Fibroblast of skin of scalp (primary cell): ENCODE measurements around the gene MYO3B.
"Not testable (repeated sequence)": the region's sequence is repeated elsewhere in the genome, so short reads cannot be mapped to it uniquely, and the experiment has no call there.

Experiments used
- DNase-seq: peaks from one replicate; pipeline ENCODE4 v3.0.0-alpha.2; 2013

Gene MYO3B

DNA sequence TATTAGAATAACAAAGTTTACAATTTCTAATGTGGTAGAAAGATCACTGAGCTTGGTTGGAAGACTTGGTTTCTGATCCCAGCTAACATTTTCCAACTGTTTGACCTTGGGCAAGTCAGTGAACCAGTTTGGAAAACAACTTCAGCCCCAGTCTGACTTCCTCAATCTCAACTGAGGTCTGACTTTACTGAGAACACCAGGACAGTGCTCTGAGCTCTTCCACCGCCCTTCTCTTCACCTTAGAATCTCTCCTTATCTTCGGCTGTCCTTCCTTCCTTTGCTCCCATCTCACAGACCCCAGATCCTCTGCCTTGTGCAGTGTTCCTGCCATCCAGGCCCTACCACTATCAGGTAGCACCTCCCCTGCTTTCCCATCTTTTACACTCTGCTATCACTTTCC lies 343.4 kb downstream of the MYO3B start:
- no peak for DNase-seq

DNA sequence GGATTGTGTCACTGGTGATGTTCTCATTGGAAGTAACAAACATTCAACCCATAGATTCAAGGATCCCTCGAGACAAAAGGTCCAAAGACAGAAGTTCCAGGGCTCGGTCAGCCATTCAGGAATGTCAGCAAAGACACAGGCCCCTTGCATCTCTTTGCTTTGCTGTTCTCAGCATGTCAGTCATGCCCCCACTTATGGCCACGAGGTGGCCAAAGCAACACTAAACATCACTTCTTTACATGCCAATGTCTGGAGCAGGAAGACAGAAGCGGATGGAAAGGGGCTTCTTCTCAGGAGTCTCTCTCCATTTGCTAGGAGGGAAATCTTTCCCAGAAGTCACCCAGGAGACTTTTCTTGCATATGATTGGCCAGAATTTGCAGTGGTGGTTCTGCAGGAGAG lies 345.6 kb downstream of the MYO3B start:
- no peak for DNase-seq

GRCh38 chr2:170524828-170525565 lies 347.1 kb downstream of the MYO3B start:
- no peak for DNase-seq

GRCh38 chr2:170525566-170525900 lies 347.6 kb downstream of the MYO3B start:
- peak; percentile 96 for DNase-seq

DNA sequence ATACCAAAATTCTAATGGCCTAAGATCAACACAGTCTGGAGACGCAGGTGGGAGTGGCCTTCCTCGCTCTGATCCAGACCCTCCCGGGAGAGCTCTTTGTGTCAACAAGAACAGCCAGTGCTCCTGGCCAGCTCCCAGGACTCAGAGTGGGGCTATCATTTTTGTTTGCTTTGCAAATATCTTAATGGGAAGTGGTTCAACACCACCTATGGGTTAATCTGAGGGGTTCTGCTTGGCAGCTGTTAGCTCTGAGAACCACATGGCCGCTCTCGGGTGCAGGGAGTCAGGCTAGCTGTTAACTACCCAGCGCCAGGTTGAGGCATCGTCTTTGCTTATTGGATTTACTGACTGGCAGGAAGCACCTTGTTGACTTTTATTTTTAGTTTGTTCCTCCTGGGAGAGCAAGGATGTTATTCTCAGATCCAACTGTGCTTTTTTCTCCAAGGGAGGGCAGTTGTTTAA lies 352.4 kb downstream of the MYO3B start:
- peak; percentile 84 for DNase-seq

GRCh38 chr2:170530803-170531564 lies 353.0 kb downstream of the MYO3B start:
- DNase-seq: no peak

- DNase-seq: no peak
Observed at GRCh38 chr2:170531876-170532275, 353.9 kb downstream of the MYO3B start.

GRCh38 chr2:170533156-170533555 lies 355.2 kb downstream of the MYO3B start:
- no peak for DNase-seq

- no peak for DNase-seq
Observed at GRCh38 chr2:170535552-170535951, 357.6 kb downstream of the MYO3B start.

GRCh38 chr2:170544817-170545216 lies 366.9 kb downstream of the MYO3B start:
- no peak for DNase-seq

- DNase-seq: no peak
Observed at GRCh38 chr2:170548304-170548703, 370.4 kb downstream of the MYO3B start.

DNA sequence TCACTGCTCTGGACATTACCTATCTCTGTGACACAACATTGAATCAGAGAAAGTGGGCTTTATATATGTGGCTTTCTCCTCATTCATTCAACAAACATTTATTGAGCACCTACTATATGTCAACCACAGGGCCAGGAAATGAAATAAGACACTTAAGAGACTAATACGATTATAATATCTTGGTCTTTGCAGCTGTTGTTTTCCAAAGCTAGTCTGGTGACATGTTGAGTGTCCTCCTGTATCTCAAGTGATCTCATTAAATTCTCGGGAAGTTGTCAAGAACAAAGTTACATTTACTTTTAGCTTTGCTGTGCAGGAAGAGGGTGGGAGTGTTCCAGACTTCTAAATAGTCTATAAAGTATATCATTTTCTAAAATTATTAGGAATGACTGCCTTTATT lies 372.6 kb downstream of the MYO3B start:
- DNase-seq: no peak

- not testable (repeated sequence) for DNase-seq
Observed at GRCh38 chr2:170551899-170552298, 374.0 kb downstream of the MYO3B start.

DNA sequence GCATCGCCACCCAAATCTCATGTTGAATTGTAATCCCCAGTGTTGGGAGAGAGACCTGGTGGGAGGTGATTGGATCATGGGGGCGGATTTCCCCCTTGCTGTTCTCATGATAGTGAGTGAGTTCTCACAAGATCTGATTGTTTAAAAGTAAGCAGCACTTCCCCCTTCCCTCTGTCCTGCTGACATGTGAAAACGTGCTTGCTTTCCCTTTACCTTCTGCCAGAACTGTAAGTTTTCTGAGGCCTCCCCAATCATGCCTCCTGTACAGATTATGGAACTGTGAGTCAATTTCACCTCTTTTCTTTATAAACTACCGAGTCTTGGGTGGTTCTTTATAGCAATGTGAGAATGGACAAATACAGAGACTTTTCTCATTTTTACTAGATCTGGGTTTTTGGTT lies 375.8 kb downstream of the MYO3B start:
- DNase-seq: no peak

GRCh38 chr2:170554278-170554955 lies 376.5 kb downstream of the MYO3B start:
- peak; percentile 81 for DNase-seq

- DNase-seq: no peak
Observed at GRCh38 chr2:170562928-170563327, 385.0 kb downstream of the MYO3B start.

GRCh38 chr2:170563401-170563800 lies 385.5 kb downstream of the MYO3B start:
- no peak for DNase-seq

DNA sequence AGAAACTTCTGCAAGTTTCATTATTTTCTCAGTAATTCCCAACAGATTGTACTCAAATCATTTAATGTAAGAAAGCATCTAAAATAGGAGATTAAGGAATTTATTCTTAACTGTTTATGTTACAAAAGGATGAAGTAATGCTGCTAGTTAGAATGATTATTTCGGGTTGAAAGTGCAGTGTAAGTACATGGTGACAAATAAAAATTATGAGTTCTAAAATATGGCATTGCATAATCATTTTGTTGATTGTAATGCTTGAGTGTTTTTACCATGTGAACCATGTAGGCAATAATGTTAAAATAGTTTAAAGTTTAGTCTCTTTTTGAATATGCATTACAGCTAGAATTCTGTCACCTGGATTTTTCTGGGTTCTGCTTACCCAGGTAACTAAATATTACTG lies 388.2 kb downstream of the MYO3B start:
- no peak for DNase-seq

DNA sequence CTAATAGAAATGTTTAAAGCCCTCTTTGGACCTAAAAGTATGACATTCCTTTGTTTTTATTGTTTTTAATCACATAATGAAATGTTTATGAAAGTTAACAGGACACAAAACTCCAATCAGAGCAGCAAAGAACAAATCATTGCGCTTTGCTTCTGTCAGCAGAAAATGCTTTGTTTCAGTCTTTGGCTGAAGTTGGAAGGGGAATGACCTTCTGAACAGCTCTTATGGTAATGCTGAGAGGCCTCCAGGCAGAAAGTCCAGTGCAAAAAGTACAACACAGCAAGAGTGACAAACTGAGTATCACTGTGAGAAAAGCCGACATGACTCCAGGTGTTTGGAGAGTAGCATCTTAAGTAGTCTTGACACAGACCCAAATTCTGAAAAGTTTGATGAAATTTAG lies 389.5 kb downstream of the MYO3B start:
- no peak for DNase-seq

DNA sequence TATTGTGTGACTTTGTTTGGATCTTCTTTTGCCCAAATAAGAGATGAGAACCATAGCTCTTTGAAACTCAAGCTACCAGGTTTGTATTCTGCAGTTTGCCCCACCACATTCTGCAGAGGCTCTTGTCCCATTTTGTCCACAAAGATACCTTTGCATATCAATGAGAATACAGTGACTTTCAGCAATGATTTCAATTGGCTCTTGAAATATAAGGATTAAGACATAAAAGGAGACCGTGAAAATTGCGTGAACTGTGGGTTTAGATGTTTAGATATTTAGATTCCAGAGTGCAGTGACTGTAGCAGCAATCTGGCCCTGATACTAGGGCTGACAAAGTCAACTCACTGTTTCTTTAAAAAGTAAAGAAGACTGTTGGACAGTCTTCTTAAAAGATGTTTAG lies 390.6 kb downstream of the MYO3B start:
- no peak for DNase-seq

DNA sequence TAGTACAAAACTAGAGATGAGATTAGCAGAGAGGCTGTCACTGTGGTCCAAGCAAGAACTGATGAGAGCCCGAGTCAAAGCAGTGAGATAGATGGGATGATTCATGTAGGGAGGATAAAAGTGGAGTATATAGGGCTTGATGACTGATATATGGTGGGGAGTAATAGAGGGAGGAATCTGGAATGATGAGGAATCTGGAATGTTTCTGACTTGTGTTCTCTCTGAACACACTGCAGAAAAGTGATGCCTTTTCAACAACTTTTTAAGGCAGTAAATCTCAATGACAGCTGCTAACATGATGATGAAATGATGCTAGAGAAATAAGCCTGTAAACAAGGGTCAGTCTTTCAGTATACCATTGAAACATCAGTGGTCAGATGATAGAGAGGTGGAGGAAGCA lies 393.7 kb downstream of the MYO3B start:
- peak; percentile 11 for DNase-seq

- no peak for DNase-seq
Observed at GRCh38 chr2:170573671-170574070, 395.7 kb downstream of the MYO3B start.

- DNase-seq: no peak
Observed at GRCh38 chr2:170576296-170576695, 398.3 kb downstream of the MYO3B start.

- DNase-seq: no peak
Observed at GRCh38 chr2:170577356-170577755, 399.4 kb downstream of the MYO3B start.
